GM18511 (cell line): ENCODE results near the gene NHSL1.

Experiments
- ATAC-seq: cut with Tn5 transposase; IDR thresholded peaks from one replicate; pipeline ENCODE4 v1.9.1; 2021; ENCODE audit warnings: mild to moderate bottlenecking, moderate library complexity; ENCODE audit not compliant: unreplicated experiment

The NHSL1 gene, protein sequence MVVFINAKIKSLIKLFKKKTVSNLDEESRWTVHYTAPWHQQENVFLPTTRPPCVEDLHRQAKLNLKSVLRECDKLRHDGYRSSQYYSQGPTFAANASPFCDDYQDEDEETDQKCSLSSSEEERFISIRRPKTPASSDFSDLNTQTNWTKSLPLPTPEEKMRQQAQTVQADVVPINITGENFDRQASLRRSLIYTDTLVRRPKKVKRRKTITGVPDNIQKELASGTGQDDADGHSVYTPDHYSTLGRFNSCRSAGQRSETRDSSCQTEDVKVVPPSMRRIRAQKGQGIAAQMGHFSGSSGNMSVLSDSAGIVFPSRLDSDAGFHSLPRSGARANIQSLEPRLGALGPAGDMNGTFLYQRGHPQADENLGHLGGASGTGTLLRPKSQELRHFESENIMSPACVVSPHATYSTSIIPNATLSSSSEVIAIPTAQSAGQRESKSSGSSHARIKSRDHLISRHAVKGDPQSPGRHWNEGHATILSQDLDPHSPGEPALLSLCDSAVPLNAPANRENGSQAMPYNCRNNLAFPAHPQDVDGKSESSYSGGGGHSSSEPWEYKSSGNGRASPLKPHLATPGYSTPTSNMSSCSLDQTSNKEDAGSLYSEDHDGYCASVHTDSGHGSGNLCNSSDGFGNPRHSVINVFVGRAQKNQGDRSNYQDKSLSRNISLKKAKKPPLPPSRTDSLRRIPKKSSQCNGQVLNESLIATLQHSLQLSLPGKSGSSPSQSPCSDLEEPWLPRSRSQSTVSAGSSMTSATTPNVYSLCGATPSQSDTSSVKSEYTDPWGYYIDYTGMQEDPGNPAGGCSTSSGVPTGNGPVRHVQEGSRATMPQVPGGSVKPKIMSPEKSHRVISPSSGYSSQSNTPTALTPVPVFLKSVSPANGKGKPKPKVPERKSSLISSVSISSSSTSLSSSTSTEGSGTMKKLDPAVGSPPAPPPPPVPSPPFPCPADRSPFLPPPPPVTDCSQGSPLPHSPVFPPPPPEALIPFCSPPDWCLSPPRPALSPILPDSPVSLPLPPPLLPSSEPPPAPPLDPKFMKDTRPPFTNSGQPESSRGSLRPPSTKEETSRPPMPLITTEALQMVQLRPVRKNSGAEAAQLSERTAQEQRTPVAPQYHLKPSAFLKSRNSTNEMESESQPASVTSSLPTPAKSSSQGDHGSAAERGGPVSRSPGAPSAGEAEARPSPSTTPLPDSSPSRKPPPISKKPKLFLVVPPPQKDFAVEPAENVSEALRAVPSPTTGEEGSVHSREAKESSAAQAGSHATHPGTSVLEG (N-terminal part only)

GRCh38 chr6:138499303-138500018, at the start of gene NHSL1:
TSS of gene NHSL1 (minus strand) at chr6:138499494. CDS start at chr6:138499290, 204 bp downstream.
- ATAC-seq, result peak; percentile 98

GRCh38 chr6:138546733-138547185, 47.5 kb upstream of the NHSL1 start:
- ATAC-seq, result no peak

DNA sequence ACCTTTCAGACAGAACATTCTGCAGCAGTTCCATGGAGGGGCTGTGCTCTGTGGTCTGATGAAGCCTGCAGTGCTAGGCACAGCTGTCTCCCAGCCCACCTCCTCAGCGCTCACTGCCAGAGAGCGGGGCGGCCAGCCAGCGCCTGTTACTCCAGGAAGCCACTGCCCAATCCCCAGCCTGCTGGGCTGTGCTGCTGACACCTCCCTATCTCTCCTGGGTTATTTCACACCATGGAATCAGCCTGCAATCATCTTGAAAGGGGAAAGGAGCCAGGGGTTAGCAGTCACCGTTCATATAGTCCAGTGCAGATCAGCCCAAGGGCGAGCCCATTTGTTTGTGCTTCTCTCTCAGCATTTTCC, 46.3 kb upstream of the NHSL1 start:
- no peak for ATAC-seq

DNA sequence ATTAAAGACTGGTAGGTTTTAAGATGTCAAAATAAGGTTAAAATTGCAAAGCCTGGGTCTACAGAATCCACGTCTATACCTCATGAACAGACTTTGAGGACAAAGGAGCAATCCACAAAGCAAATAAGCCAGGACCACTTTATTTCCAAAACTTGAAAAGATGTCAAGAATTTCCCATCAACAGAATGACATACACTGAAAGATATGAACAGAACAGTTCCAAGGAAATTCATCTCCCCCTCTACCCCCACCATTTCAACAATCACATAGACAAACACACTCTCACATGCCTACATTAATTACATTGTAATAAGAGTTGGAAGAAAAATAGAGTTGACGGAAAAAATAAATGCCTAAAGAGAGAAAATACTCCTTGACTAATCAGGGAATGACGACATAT, 45.2 kb upstream of the NHSL1 start:
- ATAC-seq, result no peak

DNA sequence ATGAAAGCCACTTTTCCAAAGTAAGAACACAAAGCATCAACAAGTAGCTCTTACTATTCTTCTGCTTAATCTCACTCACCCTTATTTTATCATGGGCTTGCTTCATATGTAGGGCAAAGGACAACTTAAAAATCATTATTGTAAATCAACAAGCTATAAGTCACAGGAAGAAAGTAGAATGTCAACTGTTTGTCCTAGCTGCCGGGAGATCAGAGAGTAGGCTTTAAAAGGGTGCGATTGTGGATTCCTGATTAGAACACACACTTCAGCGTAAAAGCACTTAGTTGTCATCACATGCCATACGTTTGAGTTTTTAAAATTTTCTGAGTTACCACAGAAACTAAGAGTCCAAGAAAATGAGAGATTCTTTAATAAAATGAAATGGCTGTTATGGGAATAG, 44.4 kb upstream of the NHSL1 start:
- no peak for ATAC-seq

DNA sequence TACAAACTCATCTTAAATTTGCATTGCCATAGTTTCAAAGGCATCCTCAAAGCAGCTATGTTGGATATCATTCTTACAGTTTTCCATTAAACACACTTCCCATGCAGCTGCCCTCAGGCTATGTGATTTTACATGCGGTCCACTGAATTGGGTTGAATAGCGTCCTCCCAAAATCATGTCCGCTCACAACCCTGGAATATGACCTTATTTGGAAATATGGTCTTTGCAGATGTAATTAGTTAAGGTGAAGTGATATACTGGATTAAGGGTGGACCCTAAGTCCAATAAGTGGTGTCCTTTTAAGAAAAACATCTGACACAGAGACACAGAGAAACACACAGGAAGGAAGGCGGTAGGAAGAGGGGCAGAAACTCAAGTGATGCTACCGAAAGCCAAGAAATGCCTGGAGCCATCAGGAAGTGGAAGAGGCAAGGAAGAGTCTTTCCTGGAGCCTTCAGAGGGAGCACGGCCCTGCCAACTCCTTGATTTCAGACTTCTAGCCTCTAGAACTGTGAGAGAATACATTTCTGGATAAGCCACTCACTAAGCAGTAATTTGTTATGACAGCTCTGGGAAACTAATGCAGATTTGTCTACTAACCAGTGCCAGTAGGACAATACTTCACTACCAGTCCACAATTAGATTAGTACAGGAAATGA, 42.7 kb upstream of the NHSL1 start:
- ATAC-seq, result no peak

DNA sequence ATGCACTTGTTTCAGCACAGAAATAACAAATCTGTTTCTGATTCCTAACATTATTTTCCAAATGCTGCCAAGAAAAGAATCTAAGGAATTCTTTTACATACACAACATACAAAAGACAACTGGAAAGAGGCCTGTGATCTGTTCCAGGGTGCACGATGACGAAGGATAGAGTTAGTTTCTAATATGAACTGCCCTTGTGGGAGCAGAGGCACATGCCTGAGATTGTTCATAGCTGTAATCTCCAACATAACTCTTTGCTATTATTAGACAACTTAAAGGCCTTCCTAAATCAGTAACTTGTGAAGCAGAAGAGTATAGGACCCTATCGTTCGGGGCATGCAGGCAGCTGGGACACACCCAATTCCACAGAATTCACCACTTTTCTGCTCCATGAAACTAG, 41.2 kb upstream of the NHSL1 start:
- no peak for ATAC-seq

GRCh38 chr6:138539876-138540275, 40.6 kb upstream of the NHSL1 start:
- ATAC-seq, result no peak

- no peak for ATAC-seq
Measured at GRCh38 chr6:138538390-138539031, 39.2 kb upstream of the NHSL1 start.

GRCh38 chr6:138537106-138537505, 37.8 kb upstream of the NHSL1 start:
- no peak for ATAC-seq

DNA sequence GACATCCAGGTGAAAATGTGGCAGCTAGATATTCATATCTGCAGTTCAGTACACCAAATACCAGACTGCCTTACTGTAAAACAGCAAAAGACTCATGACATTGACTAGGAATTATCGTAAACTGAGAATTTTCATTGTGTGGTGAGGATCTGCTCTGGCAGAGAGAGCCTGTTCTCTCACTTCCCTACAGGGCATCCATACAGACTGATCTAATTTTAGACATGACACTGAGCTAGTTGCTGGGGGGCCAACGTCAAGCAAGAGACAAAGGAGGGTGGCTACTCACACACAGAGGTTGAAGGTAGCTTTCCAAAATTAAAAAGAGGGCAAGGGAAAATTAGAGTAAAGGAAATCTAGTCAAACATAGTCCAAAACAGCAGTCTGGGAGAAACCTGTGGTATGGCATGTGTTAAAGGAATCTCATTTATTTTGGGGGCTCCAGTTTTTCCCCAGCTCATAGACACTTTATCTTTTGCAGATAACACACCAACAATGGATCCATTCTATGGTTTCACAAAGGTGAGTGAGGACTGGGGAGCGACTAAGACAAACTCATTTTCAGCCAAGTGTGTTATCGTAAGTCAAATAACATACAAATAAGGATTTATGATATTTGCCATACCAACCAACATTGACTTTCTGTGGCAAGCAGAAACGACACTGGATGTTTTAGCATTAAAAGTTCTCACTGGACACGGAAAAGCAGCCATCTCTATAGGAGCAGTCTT, 36.6 kb upstream of the NHSL1 start:
- no peak for ATAC-seq

GRCh38 chr6:138533667-138534066, 34.4 kb upstream of the NHSL1 start:
- ATAC-seq, result no peak

DNA sequence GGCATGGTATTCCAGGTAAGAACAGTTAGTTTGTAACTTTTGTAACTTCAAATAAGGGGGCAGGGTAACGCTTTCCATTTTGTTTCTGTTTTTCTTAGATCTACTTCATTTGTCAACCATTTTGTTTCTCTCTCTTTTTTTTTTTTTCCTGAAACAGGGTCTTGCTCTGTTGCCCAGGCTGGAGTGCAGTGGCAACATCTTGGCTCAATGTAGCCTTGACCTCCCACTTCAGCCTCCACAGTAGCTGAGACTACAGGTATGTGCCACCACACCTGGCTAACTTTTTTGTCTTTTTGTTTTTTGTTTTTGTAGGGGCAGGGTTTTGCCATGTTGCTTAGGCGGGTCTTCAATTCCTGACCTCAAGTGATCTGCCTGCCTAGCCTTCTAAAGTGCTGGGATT, 32.1 kb upstream of the NHSL1 start:
- no peak for ATAC-seq

- ATAC-seq, result no peak
Measured at GRCh38 chr6:138529478-138529877, 30.2 kb upstream of the NHSL1 start.

DNA sequence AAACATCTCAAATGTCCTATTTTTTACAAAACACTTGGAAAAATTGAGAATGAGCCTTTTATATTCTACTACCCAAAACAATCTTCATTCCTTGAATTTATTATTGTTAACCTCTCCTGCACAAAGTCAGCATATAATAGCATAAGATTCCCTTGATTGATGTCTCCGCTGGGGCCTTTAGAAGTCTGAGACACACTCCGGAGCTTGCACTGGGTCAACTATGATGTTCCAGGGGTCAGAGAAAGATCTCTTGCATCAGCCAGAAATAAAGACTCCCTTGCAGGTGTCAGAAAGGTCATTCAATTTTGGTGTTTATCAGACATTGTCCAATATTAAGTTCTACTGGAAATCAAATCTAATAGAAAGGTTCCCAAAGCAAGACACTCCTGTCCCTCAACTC, 29.7 kb upstream of the NHSL1 start:
- no peak for ATAC-seq

DNA sequence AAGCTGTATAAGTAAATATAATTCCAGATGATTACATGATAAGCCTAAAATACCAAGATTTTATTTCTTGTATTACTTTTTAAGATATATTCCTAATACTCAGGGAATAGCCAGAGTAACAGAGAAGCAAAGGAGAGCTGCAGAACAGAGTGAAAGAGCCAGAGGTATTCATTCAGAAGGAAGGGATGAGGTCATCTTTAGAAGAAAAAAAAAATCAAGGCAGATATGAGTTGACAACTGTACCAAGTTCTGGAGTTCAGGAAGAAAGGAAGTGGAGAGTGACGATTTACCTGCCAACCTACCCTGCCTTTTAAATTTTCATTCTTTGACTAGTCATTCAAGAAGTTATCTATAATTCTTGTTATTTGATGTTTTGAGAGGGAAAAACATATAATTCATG, 28.8 kb upstream of the NHSL1 start:
- no peak for ATAC-seq

- no peak for ATAC-seq
Measured at GRCh38 chr6:138527411-138528088, 28.3 kb upstream of the NHSL1 start.

DNA sequence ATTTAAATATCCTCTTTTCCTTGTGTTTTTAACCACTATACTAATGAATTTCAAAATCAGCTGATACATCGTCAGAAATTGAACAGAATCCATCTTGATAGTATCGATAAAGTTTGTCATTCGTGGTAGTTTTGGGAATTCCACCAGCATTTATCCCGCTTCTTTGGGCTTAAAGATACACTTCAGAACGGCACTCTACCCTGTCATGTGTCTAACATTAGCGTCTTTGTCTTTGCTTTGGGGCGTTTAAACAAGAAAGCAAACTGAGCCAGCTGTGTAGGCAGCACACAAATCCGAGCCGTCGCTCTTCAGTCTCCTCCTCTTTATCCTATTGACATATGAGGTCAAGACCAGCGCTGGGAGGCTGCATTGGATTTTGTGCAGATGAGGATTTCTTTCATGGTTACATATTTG, 27.5 kb upstream of the NHSL1 start:
- ATAC-seq, result no peak
